ENCODE measurements around the gene CKMT2.

Gene CKMT2

DNA sequence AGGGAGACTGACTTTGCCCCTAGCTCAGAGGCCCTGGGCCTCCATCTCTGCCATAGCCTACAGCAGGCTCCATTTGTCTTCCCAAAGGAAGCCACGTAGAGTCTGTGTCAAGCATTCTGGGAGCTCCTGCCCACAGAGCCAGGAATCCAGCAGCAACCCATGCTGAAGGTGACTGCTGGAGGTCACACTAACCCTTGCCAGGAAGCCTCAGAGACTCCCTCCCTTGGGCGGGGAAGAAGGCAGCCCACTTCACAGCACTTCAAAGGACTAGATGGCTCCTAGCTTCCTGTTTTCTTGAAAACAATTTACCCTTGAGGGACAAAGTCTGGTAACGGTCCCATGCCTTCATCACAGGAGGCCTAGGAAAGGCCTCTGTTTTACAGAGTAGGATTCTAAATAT lies 1.7 kb downstream of the CKMT2 start:
- TF ChIP-seq, protein P1, sequence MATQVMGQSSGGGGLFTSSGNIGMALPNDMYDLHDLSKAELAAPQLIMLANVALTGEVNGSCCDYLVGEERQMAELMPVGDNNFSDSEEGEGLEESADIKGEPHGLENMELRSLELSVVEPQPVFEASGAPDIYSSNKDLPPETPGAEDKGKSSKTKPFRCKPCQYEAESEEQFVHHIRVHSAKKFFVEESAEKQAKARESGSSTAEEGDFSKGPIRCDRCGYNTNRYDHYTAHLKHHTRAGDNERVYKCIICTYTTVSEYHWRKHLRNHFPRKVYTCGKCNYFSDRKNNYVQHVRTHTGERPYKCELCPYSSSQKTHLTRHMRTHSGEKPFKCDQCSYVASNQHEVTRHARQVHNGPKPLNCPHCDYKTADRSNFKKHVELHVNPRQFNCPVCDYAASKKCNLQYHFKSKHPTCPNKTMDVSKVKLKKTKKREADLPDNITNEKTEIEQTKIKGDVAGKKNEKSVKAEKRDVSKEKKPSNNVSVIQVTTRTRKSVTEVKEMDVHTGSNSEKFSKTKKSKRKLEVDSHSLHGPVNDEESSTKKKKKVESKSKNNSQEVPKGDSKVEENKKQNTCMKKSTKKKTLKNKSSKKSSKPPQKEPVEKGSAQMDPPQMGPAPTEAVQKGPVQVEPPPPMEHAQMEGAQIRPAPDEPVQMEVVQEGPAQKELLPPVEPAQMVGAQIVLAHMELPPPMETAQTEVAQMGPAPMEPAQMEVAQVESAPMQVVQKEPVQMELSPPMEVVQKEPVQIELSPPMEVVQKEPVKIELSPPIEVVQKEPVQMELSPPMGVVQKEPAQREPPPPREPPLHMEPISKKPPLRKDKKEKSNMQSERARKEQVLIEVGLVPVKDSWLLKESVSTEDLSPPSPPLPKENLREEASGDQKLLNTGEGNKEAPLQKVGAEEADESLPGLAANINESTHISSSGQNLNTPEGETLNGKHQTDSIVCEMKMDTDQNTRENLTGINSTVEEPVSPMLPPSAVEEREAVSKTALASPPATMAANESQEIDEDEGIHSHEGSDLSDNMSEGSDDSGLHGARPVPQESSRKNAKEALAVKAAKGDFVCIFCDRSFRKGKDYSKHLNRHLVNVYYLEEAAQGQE (IDR thresholded peaks at IDR 0.05; ENCODE audit: insufficient replicate concordance, low read depth) = no peak
- TF ChIP-seq SPI1 (IDR thresholded peaks at IDR 0.05; ENCODE audit: borderline replicate concordance, low read depth) (no peak), GABPA (IDR thresholded peaks at IDR 0.05; ENCODE audit: low read depth) (no peak), POLR2AphosphoS5 (IDR thresholded peaks at IDR 0.05; ENCODE audit: low read depth) (no peak)
- TF ChIP-seq, protein P2, sequence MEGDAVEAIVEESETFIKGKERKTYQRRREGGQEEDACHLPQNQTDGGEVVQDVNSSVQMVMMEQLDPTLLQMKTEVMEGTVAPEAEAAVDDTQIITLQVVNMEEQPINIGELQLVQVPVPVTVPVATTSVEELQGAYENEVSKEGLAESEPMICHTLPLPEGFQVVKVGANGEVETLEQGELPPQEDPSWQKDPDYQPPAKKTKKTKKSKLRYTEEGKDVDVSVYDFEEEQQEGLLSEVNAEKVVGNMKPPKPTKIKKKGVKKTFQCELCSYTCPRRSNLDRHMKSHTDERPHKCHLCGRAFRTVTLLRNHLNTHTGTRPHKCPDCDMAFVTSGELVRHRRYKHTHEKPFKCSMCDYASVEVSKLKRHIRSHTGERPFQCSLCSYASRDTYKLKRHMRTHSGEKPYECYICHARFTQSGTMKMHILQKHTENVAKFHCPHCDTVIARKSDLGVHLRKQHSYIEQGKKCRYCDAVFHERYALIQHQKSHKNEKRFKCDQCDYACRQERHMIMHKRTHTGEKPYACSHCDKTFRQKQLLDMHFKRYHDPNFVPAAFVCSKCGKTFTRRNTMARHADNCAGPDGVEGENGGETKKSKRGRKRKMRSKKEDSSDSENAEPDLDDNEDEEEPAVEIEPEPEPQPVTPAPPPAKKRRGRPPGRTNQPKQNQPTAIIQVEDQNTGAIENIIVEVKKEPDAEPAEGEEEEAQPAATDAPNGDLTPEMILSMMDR (IDR thresholded peaks at IDR 0.05; ENCODE audit: insufficient read depth, low read length) = no peak
- DNase-seq (ENCODE audit: low read depth in 1 of 2, low spot score in 1 of 2) = no peak
- H3K4me3 ChIP-seq (replicated peaks; ENCODE audit: insufficient read depth, low read length) = no peak overlapping the region
- no peak overlapping the region for H3K27ac ChIP-seq (replicated peaks)
- no peaks in the 10 kb centered on the region for H3K27me3 ChIP-seq (ENCODE audit: insufficient read depth, poor library complexity, severe bottlenecking)

DNA sequence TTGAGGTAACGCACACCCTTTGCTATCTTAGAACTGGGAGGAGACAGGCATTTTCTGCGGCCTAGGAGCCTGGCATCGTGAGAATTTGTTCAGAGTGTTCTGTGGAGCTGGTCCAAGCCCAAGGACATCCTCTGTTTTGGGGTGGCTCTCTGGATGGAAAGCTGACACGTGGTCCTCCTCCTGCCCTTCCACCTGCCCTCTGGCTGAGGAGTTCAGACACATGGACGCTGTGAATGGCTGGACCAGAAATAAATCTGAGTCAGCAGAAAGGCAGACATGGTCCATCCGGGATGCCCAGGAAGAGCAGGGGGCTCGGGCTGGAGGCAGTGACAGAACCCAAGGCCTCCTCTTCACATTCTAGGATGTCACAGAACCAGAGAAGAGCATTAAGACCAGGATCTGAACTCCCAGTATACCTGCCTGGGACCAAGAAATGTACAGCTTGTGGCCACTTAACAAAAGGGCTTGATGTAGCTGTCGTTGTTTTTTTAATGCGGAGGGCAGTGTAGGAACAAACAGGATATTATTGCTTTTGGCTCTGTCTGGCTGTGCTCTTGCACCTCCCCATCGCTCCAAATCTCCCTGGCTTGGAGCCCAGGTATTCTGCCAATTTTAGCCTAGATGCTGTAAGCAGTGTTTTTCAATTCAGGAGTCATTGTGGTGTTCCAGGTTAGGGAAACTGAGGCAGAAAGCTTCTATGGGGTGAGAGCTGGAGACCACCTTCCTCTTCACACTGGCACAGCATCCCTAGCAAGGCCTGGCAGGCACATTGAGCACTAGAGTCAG lies 2.4 kb downstream of the CKMT2 start:
- no peaks in the 10 kb centered on the region for H3K27me3 ChIP-seq (ENCODE audit: insufficient read depth, poor library complexity, severe bottlenecking)
- no peak overlapping the region for H3K27ac ChIP-seq (replicated peaks)
- TF ChIP-seq, protein P1 (IDR thresholded peaks at IDR 0.05; ENCODE audit: insufficient replicate concordance, low read depth) = no peak
- TF ChIP-seq GABPA (IDR thresholded peaks at IDR 0.05; ENCODE audit: low read depth) (no peak), POLR2AphosphoS5 (IDR thresholded peaks at IDR 0.05; ENCODE audit: low read depth) (no peak), SPI1 (IDR thresholded peaks at IDR 0.05; ENCODE audit: borderline replicate concordance, low read depth) (no peak)
- TF ChIP-seq, protein P2 (IDR thresholded peaks at IDR 0.05; ENCODE audit: insufficient read depth, low read length) = no peak
- no peak for DNase-seq (ENCODE audit: low read depth in 1 of 2, low spot score in 1 of 2)
- H3K4me3 ChIP-seq (replicated peaks; ENCODE audit: insufficient read depth, low read length) = no peak overlapping the region

DNA sequence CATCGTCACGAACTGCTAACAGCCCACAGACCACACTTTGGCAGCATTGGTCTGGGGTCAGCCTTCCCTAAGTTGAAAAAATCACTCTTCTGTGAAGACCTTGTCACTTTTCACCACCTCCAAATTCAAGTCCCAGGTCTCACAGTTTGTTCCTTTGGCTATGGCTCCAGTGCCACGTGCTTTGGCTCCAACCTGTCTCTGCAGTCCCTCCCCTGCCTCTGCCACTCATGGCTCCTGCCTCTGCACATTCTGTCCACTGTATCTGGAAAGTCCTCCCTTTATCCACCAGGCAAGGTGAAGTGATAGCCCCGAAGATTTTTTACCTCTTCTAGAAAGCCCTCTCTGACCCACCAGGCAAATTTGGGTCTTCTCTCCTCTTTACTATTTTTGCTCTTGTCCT lies 5.3 kb downstream of the CKMT2 start:
- TF ChIP-seq GABPA (IDR thresholded peaks at IDR 0.05; ENCODE audit: low read depth) = no peak
- no peak for TF ChIP-seq SPI1 (IDR thresholded peaks at IDR 0.05; ENCODE audit: borderline replicate concordance, low read depth)
- TF ChIP-seq, protein P2 (IDR thresholded peaks at IDR 0.05; ENCODE audit: insufficient read depth, low read length) = no peak
- TF ChIP-seq, protein P1 (IDR thresholded peaks at IDR 0.05; ENCODE audit: insufficient replicate concordance, low read depth) = no peak
- no peak for TF ChIP-seq POLR2AphosphoS5 (IDR thresholded peaks at IDR 0.05; ENCODE audit: low read depth)
- Histone ChIP-seq H3K27me3 (ENCODE audit: insufficient read depth, poor library complexity, severe bottlenecking) (no peaks in the 10 kb centered on the region), H3K27ac (replicated peaks) (no peak overlapping the region), H3K4me3 (replicated peaks; ENCODE audit: insufficient read depth, low read length) (no peak overlapping the region)
- no peak for DNase-seq (ENCODE audit: low read depth in 1 of 2, low spot score in 1 of 2)

Measured in HL-60 (cell line).